Measurements from ENCODE around the gene KMT2D.
A peak's percentile ranks its signal among the peaks of the same experiment; 100 is the strongest.

Gene KMT2D

GRCh38 chr12:49033611-49034285, 26.8 kb downstream of the KMT2D start:
- DNase-seq (ENCODE audit: low spot score): no peak

GRCh38 chr12:49032679-49033447, 27.7 kb downstream of the KMT2D start:
- no peak for DNase-seq (ENCODE audit: low spot score)

GRCh38 chr12:49032276-49032675, 28.3 kb downstream of the KMT2D start:
- DNase-seq (ENCODE audit: low spot score): no peak

- DNase-seq (ENCODE audit: low spot score): no peak
Observed at GRCh38 chr12:49031573-49032161, 28.9 kb downstream of the KMT2D start.

DNA sequence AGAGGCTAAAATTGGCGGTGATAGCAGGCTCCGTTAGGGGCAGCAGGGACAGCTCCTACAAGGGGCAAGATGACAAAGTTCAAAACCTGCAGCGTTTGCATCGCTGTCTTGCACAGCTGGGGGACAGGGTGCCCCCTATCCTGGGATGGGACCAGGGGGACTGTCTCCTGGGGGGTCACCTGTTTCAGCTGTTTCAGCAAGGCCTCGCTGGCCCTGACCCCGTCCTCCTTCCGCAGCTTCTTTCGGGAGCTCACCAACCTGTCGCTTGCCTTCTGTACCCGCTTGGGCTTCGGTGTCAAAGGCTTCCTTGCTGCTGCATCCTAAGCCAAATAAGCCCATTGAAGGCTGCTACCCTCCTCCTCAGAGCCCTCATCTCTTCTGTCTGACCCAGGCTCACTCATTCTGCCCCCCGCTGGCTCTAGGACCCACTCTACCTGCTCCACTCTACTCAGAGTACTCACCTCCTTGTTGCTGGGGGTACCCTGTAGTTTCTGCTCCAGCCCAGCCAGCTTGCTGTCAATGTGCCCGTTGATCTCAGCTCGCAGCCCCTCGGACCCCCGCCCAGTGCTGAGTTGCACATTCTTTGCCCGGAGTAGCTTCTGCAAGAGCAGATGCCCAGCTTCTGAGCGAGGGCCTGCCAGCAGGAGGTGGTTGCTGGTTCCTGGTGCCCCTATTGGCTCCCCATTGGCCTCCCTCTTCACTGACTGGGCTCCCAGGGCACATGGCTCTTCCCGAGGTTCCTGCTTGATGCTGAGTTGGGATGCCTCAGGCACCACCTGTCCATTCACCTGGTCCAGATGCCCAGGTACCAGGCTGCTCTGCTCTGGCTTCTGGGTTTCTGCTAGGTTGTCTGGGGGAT, 29.7 kb downstream of the KMT2D start:
- DNase-seq (ENCODE audit: low spot score): no peak

DNA sequence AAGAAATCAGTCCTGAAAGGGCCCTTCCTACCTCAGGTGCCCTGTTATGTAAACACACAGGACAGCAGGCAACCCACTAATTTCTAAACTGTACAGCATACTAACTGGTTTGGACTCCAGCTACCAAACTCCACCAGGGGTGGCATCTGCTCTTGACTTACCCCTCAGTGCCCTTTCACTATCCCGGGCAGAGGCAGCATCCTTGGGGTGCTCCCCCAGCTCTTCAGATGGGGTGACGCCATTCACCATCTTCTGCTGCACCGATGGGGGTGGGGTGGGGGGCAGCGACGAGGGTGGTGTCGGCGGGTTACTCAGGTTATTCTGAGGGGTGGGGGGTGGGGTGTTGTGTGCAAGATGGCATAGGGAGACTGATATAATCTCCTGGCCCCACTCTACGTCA, 30.5 kb downstream of the KMT2D start:
- DNase-seq (ENCODE audit: low spot score): no peak

DNA sequence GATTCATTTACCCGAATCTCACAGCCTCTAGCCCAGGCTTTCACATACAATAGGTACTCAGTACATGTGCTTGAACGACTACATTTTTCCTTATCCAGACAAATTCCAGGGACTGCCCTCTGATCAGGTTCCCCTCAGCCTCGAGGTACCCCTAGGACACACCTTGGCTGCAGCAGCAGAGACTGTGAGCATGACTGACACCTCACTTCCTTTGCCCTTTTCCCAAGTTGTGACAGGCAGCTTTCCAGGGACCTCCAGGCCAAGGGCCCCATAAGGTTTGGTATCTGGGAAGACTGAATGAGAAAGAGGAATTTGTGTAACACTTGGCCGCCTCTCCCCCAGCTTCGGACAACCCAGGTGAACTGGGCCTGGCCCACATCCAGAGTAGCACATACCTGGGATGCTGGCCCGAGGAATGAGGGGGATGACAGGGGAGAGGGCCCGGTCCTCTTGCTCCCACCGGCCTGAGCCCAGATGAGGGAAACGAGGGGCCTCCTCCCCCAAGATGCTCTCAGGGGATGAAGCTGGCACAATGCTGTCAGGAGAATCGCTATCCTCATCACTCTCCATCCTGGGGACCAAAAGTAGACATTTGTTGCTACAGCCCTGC, 31.8 kb downstream of the KMT2D start:
- no peak for DNase-seq (ENCODE audit: low spot score)

DNA sequence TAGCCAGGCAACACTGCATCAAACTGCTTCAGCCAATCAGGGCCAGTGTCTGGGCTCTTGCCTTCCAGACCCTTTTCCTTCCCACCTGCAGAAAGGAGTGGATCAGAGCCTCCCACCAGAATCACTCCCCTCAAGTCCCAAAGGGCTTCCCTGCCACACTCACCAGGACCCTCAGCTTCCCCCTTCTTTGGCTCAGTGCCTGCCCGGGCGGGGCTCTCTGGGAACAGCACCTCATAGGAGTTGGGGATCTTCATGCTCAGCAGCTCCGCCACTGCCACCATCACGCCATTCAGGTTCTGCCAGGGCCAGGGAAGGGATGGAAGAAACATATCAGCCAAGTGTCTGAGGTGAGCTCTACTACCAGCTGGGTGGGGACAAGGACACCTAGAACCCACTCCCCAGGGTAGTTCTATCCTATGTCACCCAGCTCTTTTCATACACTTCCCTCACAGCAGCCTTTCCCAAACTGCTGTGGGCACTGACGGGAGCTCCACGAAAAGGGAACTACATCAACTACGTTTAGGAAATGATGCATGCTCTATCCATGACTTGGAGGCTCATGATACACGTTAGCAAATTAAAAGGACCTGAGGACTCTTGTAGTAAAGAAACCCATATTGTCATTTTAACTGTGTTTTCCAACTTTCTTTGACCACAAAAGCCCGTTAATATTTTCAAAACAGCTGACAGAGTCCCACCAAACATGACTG, 32.6 kb downstream of the KMT2D start:
- no peak for DNase-seq (ENCODE audit: low spot score)

- no peak for DNase-seq (ENCODE audit: low spot score)
Observed at GRCh38 chr12:49026678-49027480, 33.7 kb downstream of the KMT2D start.

GRCh38 chr12:49026101-49026500, 34.5 kb downstream of the KMT2D start:
- no peak for DNase-seq (ENCODE audit: low spot score)

DNA sequence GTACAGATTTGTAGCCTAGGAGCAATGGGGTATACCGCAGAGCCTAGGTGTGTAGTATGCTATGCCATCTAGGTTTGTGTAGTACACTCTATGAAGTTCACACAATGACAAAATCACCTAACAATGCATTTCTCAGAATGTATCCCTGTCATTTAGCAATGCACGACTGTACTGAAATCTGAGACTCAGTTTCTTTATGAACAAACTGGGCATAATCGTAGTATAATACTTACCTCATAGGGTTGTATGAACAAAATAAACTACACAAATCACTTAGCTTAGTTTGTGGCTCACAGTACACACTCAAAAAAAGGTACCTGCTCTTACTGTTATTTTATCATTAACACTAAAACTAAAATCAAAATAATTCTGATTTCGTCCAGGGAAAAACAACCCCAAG, 35.1 kb downstream of the KMT2D start:
- no peak for DNase-seq (ENCODE audit: low spot score)

DNA sequence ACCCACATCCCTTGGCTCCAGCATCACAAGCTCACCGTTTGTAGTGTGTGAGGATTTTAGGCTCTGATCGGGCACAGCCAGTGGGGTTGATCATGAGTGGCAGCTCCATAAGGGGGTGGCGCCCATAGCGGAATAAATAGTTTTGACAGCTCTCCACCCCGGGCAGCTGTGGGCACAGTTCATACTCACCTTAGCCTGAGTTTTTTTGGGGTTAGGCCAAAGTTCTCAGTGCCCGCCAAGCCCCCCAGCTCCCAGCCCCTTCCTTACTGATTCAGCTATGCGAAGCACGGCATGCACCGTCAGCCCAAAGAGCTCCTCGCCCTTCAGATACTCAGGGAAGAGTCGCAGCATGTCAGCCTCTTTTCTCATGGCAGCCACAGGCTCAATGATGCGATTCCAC, 36.1 kb downstream of the KMT2D start:
- no peak for DNase-seq (ENCODE audit: low spot score)

- no peak for DNase-seq (ENCODE audit: low spot score)
Observed at GRCh38 chr12:49023812-49024211, 36.8 kb downstream of the KMT2D start.

GRCh38 chr12:49022558-49023178, 37.9 kb downstream of the KMT2D start:
- no peak for DNase-seq (ENCODE audit: low spot score)

DNA sequence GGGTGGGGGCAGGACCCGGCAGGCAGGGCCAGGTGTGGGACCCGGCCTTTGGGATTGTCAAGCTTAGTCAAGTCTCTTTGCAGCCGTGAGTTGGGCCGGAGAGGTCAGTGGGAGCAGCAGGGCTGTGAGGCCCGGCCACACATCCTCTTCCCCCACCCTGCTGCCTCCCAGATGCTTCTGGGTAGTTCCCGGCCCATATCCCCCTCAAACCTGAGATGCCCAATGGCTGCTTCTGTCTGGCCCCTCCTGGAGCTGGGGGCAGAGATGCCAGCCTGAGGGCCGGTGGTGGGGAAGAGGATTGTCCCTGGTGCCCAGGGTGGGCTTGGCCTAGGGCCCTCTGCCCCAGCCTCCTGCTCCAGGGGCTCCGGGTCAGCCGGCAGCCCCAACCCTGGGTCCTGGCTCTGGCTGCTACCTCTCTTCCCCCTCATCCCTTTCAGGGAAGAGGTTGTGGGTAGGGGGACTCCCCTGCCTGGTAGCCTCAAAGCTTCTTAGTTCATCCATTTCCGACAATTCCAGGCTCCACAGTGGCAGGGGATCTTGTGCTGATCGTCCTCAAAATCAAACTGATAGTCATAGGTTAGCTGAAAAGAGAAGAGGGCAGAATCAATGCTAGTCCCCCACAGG, 39.2 kb downstream of the KMT2D start:
- DNase-seq (ENCODE audit: low spot score): no peak

DNA sequence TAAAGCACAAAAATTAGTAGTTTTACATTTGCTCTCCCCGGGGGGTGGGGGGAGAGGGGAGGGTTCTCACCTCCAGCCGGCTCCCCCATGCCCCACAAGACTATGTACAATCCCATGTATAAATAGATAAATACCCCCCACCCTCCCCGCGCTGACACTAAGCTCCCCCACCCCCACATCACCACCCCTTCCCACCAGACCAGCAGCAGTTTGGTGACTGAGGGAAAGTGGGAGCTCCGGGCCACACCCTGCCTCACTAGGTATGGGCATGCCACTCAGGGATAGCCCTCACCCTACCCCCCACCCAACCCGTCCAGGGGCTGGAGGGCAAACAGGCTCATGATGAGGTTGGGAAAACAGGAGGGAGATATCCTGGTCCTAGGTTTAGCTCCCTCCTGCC, 40.2 kb downstream of the KMT2D start:
- DNase-seq (ENCODE audit: low spot score): no peak

DNA sequence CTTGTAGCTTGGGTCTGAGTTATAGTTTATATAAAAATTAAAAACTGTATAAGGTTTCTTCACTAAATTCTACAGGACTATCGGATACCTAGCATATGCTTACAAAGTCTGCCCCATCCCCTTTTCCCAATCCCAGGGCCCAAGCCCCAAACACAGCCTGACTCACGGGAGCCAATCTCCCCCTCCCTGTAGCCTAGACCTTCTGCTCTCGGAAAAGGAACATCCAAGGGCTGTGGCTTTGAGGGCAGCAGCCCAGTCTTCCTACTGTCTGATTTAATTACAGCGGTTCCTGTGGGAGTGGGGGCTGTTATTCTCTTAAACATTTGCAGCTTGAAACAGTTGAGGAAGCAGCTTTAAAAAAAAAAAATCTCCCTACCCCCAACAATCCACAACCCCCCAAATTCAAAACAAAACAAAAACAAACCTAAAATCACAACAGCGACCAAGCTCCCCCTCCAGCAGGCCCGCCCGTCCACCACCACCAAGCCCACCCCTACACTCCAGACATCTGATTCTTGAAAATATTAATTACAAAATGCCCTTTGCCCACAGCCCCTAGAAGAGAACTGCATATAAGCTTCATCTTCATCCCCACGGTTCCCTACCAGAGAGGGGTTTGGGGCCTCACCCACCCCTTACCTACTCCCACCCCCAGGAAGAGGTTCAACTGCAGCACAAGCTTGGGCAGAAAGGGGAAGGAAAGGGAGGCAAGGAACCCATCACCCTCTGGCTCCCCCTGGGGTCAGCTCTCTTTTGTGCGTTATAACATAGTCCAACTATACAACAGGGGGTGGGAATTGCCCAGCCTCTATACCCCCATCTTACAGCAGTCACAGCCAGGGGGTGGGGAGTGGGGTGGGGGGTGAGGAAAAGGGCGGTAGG, 40.9 kb downstream of the KMT2D start:
- peak; percentile 31 for DNase-seq (ENCODE audit: low spot score)

DNA sequence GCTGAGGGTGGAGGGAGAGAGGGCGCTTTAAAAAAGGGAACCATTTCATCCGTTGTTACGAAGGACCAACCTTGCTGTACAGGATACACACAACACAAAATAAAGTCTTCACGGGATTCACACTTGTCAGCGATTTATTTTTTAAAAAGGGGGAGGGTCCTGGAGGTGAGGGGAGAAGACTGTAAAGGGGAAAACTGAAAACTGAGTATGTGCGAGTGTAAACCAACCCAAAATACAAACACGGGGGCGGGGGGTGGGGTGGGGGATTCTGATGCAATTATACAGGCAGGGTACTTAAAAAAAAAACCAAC, 41.5 kb downstream of the KMT2D start:
- DNase-seq (ENCODE audit: low spot score): no peak
